HepG2 (cell line): ENCODE data around the gene ACOT13. TPM values are rescaled to one million over a fixed set of nuclear protein-coding genes. Genes with fewer than 3 reads are reported as not detected.

Experiments
- ATAC-seq: fragments of 200-7000 bp; cut with Tn5 transposase; 3 replicates; pipeline ENCODE4 v1.9.1; 2020; ENCODE audit warnings: mild to moderate bottlenecking, moderate library complexity
- BruUV-seq: library from RNA; stranded (reverse); fragments of 400-500 nt; replicated peaks from 2 replicates; lab custom pipeline; 2021; lab: Mats Ljungman, UMichigan
- CTCF ChIA-PET: fragments of 300-600 bp; formaldehyde crosslinking; extraction: SDS; loops from one replicate; lab custom pipeline; 2021; ENCODE audit warnings: low total read pairs, inconsistent platforms, low intra/inter-chr PET ratio; lab: Yijun Ruan, JAX
- POLR2A ChIA-PET: fragments of 350-600 bp; sonication (Branson Sonifier 250); formaldehyde crosslinking; loops from one replicate; lab custom pipeline; 2020; ENCODE audit warnings: antibody characterized with exemption, inconsistent platforms; lab: Yijun Ruan, JAX
- DNase-seq: peaks from one replicate; pipeline ENCODE4 v3.0.0-alpha.2; 2015; ENCODE audit warnings: low spot score
- FAIRE-seq: peaks from 3 replicates; lab custom pipeline; 2011; peaks lifted over from hg19 to GRCh38; lab: Jason Lieb, UNC
- H2AFZ ChIP-seq: one replicate; pipeline ENCODE4 v1.6.1; 2011; ENCODE audit warnings: low read length, inconsistent platforms
- H3K27ac ChIP-seq: fragments of 300-600 bp; 3 replicates; pipeline ENCODE4 v1.8.0; 2011; ENCODE audit warnings: mixed run types, mild to moderate bottlenecking, mixed read lengths, low read length, inconsistent platforms; ENCODE audit not compliant: insufficient read depth; ENCODE audit errors: extremely low read length
- H3K27me3 ChIP-seq, 2 experiments: fragments of 200-600 bp in 1 of 2; 2 replicates in 1 of 2; 3 replicates in 1 of 2; pipeline versions ENCODE4 v1.6.0 to v1.8.0; 2011; ENCODE audit warnings: low read length in 2 of 2, mild to moderate bottlenecking in 2 of 2, moderate library complexity in 2 of 2, inconsistent platforms in 1 of 2; ENCODE audit not compliant: insufficient read depth in 2 of 2, control insufficient read depth in 1 of 2
- H3K36me3 ChIP-seq, 2 experiments: fragments of 200-600 bp in 1 of 2; replicated peaks in 1 of 2; 2 replicates in 1 of 2; 3 replicates in 1 of 2; pipeline versions ENCODE4 v1.5.1 to v1.8.0; 2011; ENCODE audit warnings: low read length in 2 of 2, inconsistent platforms in 1 of 2; ENCODE audit not compliant: insufficient read depth in 2 of 2, control insufficient read depth in 1 of 2
- H3K4me1 ChIP-seq: 2 replicates; pipeline ENCODE4 v1.5.1; 2012; ENCODE audit warnings: low read length, inconsistent platforms; ENCODE audit not compliant: insufficient read depth
- H3K4me2 ChIP-seq: 2 replicates; pipeline ENCODE4 v1.6.0; 2011; ENCODE audit warnings: low read depth, low read length, inconsistent platforms
- H3K4me3 ChIP-seq, 3 experiments: fragments of 200-600 bp in 1 of 3; sonication (generic), shearing (Covaris generic) in 1 of 3; replicated peaks in 1 of 3; 2 replicates each; pipeline ENCODE4 v1.5.1; 2011 to 2016; ENCODE audit warnings: low read length in 3 of 3, inconsistent platforms in 2 of 3, low read depth in 2 of 3, mild to moderate bottlenecking in 2 of 3, control low read depth in 1 of 3, mixed read lengths in 1 of 3; ENCODE audit not compliant: insufficient read depth in 1 of 3
- H3K79me2 ChIP-seq: one replicate; pipeline ENCODE4 v1.6.1; 2011; ENCODE audit warnings: low read length, inconsistent platforms; ENCODE audit not compliant: insufficient read depth
- H3K9ac ChIP-seq: 2 replicates; pipeline ENCODE4 v1.6.0; 2011; ENCODE audit warnings: mild to moderate bottlenecking, low read depth, low read length, inconsistent platforms; ENCODE audit not compliant: insufficient read depth
- H3K9me3 ChIP-seq: 2 replicates; pipeline ENCODE4 v1.5.1; 2012; ENCODE audit warnings: mild to moderate bottlenecking, low read length
- H4K20me1 ChIP-seq: 2 replicates; pipeline ENCODE4 v1.6.0; 2011; ENCODE audit warnings: inconsistent platforms, mild to moderate bottlenecking, low read length, moderate library complexity; ENCODE audit not compliant: insufficient read depth
- CAMTA2 ChIP-seq: sonication (generic); formaldehyde crosslinking; IDR thresholded peaks from 2 replicates; pipeline ENCODE4 v1.4.0; 2020; ENCODE audit warnings: mild to moderate bottlenecking, missing genetic modification reagents, borderline replicate concordance
- EED ChIP-seq: sonication (generic); formaldehyde crosslinking; IDR thresholded peaks from 2 replicates; pipeline ENCODE4 v1.5.0; 2020; ENCODE audit warnings: mild to moderate bottlenecking, missing genetic modification reagents
- HOXA5 ChIP-seq: sonication (generic); formaldehyde crosslinking; IDR thresholded peaks from 2 replicates; pipeline ENCODE4 v1.4.0; 2020; ENCODE audit warnings: missing genetic modification reagents
- LBX2 ChIP-seq: sonication (generic); formaldehyde crosslinking; IDR thresholded peaks from 2 replicates; pipeline ENCODE4 v1.5.0; 2020; ENCODE audit warnings: missing genetic modification reagents, mild to moderate bottlenecking, borderline replicate concordance
- ZC3H13 ChIP-seq: sonication (generic); formaldehyde crosslinking; IDR thresholded peaks from 2 replicates; pipeline ENCODE4 v1.8.1; 2023; ENCODE audit warnings: mild to moderate bottlenecking, missing genetic modification reagents, moderate library complexity
- ZNF687 ChIP-seq: sonication (generic); formaldehyde crosslinking; IDR thresholded peaks from 2 replicates; pipeline ENCODE4 v1.5.1; 2020; ENCODE audit warnings: mild to moderate bottlenecking, missing genetic modification reagents, moderate library complexity
- ZNF691 ChIP-seq: sonication (generic); formaldehyde crosslinking; IDR thresholded peaks from 2 replicates; pipeline ENCODE4 v1.4.0; 2020; ENCODE audit warnings: missing genetic modification reagents, low read depth, mild to moderate bottlenecking, borderline replicate concordance
- ZNF704 ChIP-seq: sonication (generic); formaldehyde crosslinking; IDR thresholded peaks from 2 replicates; pipeline ENCODE4 v1.8.1; 2023; ENCODE audit warnings: mild to moderate bottlenecking, inconsistent platforms, moderate library complexity, missing genetic modification reagents, borderline replicate concordance
- ZSCAN9 ChIP-seq: IDR thresholded peaks from 2 replicates; pipeline ENCODE4 v1.6.1; 2016; ENCODE audit warnings: borderline replicate concordance
- WGBS: methylation state at CpG from one replicate; pipeline ENCODE4 v1.1.6; 2017; ENCODE audit warnings: low lambda C conversion rate; 5-methylcytosine and 5-hydroxymethylcytosine counted together
- in situ Hi-C: cut with HindIII; loops from 2 replicates; pipeline ENCODE4 v1.10.0; 2017; ENCODE audit warnings: low pct_unique_long_range_greater_than_20kb; ENCODE audit not compliant: extremely low pct_ligation_motif_present
- intact Hi-C: fragments of 100-400 bp; cut with micrococcal nuclease; formaldehyde crosslinking; loops from one replicate; pipeline ENCODE4 v1.10.0; 2022; ENCODE audit not compliant: unreplicated experiment
- polyA plus RNA-seq, 8 experiments: library from polyadenylated mRNA; depleted of rRNA in 3 of 8; stranded (reverse) in 7 of 8; unstranded in 1 of 8; fragments of >200 nt; fragmentation: Illumina TruSeq in 4 of 8; extraction: Trizol in 4 of 8; gene quantifications; 2 replicates each; pipeline versions ENCODE4 v1.2.1 to v1.2.3, GENCODE V29; 2011 to 2016; ENCODE audit warnings: low read depth in 4 of 8, missing spikeins in 1 of 8, mixed read lengths in 1 of 8; ENCODE audit not compliant: insufficient read depth in 1 of 8
- total RNA-seq, 5 experiments: library from RNA; depleted of rRNA; stranded (reverse); fragments of >200 nt; fragmentation: Illumina TruSeq; extraction: Trizol; gene quantifications; 2 replicates each; pipeline ENCODE4 v1.2.3, GENCODE V29; 2016; ENCODE audit warnings: low read depth in 1 of 5
- TF ChIP-seq, protein P1 (sequence below): sonication (generic); formaldehyde crosslinking; IDR thresholded peaks from 2 replicates; pipeline ENCODE4 v1.5.0; 2020; ENCODE audit warnings: mild to moderate bottlenecking, missing genetic modification reagents
- TF ChIP-seq, protein P2 (sequence below): sonication (generic); formaldehyde crosslinking; IDR thresholded peaks from 2 replicates; pipeline ENCODE4 v1.4.0; 2020; ENCODE audit warnings: mild to moderate bottlenecking, missing genetic modification reagents

Gene ACOT13
- total and polyA plus RNA-seq, 2 of the 13 experiments (the other 11 are each of a cell fraction or from before 2014, with no cell fraction given) = 31.5 to 45.1 TPM

- ATAC-seq (no peak), DNase-seq (no peak), FAIRE-seq (no peak)
- no peak overlapping the region for H3K9ac ChIP-seq
- H3K4me1 ChIP-seq = peaks cover 5% of the 10 kb centered on the region; the same call in 1 of the 2 replicates
- no peaks in the 10 kb centered on the region for H4K20me1 ChIP-seq
- H3K4me2 ChIP-seq = no peak overlapping the region
- no peak for TF ChIP-seq ZC3H13
- TF ChIP-seq, protein P1, sequence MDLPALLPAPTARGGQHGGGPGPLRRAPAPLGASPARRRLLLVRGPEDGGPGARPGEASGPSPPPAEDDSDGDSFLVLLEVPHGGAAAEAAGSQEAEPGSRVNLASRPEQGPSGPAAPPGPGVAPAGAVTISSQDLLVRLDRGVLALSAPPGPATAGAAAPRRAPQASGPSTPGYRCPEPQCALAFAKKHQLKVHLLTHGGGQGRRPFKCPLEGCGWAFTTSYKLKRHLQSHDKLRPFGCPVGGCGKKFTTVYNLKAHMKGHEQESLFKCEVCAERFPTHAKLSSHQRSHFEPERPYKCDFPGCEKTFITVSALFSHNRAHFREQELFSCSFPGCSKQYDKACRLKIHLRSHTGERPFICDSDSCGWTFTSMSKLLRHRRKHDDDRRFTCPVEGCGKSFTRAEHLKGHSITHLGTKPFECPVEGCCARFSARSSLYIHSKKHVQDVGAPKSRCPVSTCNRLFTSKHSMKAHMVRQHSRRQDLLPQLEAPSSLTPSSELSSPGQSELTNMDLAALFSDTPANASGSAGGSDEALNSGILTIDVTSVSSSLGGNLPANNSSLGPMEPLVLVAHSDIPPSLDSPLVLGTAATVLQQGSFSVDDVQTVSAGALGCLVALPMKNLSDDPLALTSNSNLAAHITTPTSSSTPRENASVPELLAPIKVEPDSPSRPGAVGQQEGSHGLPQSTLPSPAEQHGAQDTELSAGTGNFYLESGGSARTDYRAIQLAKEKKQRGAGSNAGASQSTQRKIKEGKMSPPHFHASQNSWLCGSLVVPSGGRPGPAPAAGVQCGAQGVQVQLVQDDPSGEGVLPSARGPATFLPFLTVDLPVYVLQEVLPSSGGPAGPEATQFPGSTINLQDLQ (CRISPR knock-in tag) = no peak
- no peak for TF ChIP-seq ZNF704 (CRISPR knock-in tag)
- TF ChIP-seq ZNF691 (CRISPR knock-in tag) = no peak
- no peak for TF ChIP-seq LBX2
- TF ChIP-seq, protein P2, sequence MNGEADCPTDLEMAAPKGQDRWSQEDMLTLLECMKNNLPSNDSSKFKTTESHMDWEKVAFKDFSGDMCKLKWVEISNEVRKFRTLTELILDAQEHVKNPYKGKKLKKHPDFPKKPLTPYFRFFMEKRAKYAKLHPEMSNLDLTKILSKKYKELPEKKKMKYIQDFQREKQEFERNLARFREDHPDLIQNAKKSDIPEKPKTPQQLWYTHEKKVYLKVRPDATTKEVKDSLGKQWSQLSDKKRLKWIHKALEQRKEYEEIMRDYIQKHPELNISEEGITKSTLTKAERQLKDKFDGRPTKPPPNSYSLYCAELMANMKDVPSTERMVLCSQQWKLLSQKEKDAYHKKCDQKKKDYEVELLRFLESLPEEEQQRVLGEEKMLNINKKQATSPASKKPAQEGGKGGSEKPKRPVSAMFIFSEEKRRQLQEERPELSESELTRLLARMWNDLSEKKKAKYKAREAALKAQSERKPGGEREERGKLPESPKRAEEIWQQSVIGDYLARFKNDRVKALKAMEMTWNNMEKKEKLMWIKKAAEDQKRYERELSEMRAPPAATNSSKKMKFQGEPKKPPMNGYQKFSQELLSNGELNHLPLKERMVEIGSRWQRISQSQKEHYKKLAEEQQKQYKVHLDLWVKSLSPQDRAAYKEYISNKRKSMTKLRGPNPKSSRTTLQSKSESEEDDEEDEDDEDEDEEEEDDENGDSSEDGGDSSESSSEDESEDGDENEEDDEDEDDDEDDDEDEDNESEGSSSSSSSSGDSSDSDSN (CRISPR knock-in tag) = no peak
- no peak for TF ChIP-seq ZSCAN9 (CRISPR knock-in tag)
- TF ChIP-seq HOXA5 (CRISPR knock-in tag) = no peak
- TF ChIP-seq ZNF687 (CRISPR knock-in tag) = no peak
- TF ChIP-seq CAMTA2 (CRISPR knock-in tag) = no peak
- TF ChIP-seq EED = no peak
- in situ Hi-C loops = loop anchor here (10.0 kb wide), 1 partner anchor 259 kb away; no protein-coding TSS in a partner anchor
- H3K36me3 ChIP-seq = no peaks in the 10 kb centered on the region; a peak in 1 of 5 replicates
- WGBS = 100% methylated on average over 1 of the region's 1 CpG
- no peak overlapping the region for H3K27ac ChIP-seq
- no peak overlapping the region for H3K4me3 ChIP-seq
- no peaks in the 10 kb centered on the region for H3K27me3 ChIP-seq
- no peaks in the 10 kb centered on the region for H3K79me2 ChIP-seq
- POLR2A ChIA-PET = no interaction called here
- BruUV-seq = no TSS peak
- intact Hi-C loops = loop anchor here (2.0 to 10.0 kb wide), 4 partner anchors 27 to 263 kb away; partner anchors contain the start of genes ACOT13, ALDH5A1 and TDP2
- CTCF ChIA-PET = interaction anchor here (4.2 kb wide), 1 partner anchor 113 kb away, joined by 105 read pairs; no protein-coding TSS in a partner anchor
- H3K9me3 ChIP-seq = no peaks in the 10 kb centered on the region
- no peak overlapping the region for H2AFZ ChIP-seq
Observed at GRCh38 chr6:24694198-24694597, 27.3 kb downstream of the ACOT13 start.
